ENCODE data around the gene CUL5.
"Not testable (repeated sequence)": the region's sequence is repeated elsewhere in the genome, so short reads cannot be mapped to it uniquely, and the experiment has no call there.

The CUL5 gene

GRCh38 chr11:108115500-108116140, 106.9 kb downstream of the CUL5 start:
- no peak for DNase-seq (ENCODE audit: low read depth)

GRCh38 chr11:108117746-108118371, 109.2 kb downstream of the CUL5 start:
- no peak for DNase-seq (ENCODE audit: low read depth)

GRCh38 chr11:108120936-108121273, 112.2 kb downstream of the CUL5 start:
- DNase-seq (ENCODE audit: low read depth): not testable (repeated sequence)

- DNase-seq (ENCODE audit: low read depth): peak; percentile 91
Observed at GRCh38 chr11:108121274-108122155, 112.8 kb downstream of the CUL5 start, which contains the start of gene ACAT1. ACAT1 (plus strand) TSS chr11:108121567; CDS start chr11:108121607, 40 bp downstream.

GRCh38 chr11:108122166-108122628, 113.5 kb downstream of the CUL5 start:
- DNase-seq (ENCODE audit: low read depth): no peak

GRCh38 chr11:108125096-108125495, 116.4 kb downstream of the CUL5 start:
- DNase-seq (ENCODE audit: low read depth): no peak

- no peak for DNase-seq (ENCODE audit: low read depth)
Observed at GRCh38 chr11:108128772-108129171, 120.1 kb downstream of the CUL5 start.

- DNase-seq (ENCODE audit: low read depth): no peak
Observed at GRCh38 chr11:108131993-108132392, 123.3 kb downstream of the CUL5 start.

- not testable (repeated sequence) for DNase-seq (ENCODE audit: low read depth)
Observed at GRCh38 chr11:108132993-108133538, 124.4 kb downstream of the CUL5 start.

- DNase-seq (ENCODE audit: low read depth): no peak
Observed at GRCh38 chr11:108135845-108136544, 127.3 kb downstream of the CUL5 start.

GRCh38 chr11:108137212-108137611, 128.5 kb downstream of the CUL5 start:
- DNase-seq (ENCODE audit: low read depth): no peak

GRCh38 chr11:108142304-108142703, 133.6 kb downstream of the CUL5 start:
- no peak for DNase-seq (ENCODE audit: low read depth)

- no peak for DNase-seq (ENCODE audit: low read depth)
Observed at GRCh38 chr11:108144615-108145014, 135.9 kb downstream of the CUL5 start.

GRCh38 chr11:108147150-108147549, 138.5 kb downstream of the CUL5 start:
- DNase-seq (ENCODE audit: low read depth): no peak

GRCh38 chr11:108148556-108148955, 139.9 kb downstream of the CUL5 start:
- no peak for DNase-seq (ENCODE audit: low read depth)

GRCh38 chr11:108154591-108154990, 145.9 kb downstream of the CUL5 start:
- no peak for DNase-seq (ENCODE audit: low read depth)

All from stimulated activated CD8-positive, alpha-beta memory T cell treated with anti-CD3 and anti-CD28 coated beads, Interleukin-12 subunit alpha, Interleukin-12 subunit beta, amount 100 ng/mL, for 4 hours (primary cell).